A204.1 (cell line): ENCODE measurements around the gene SPAG8.
A peak's percentile ranks its signal among the peaks of the same experiment; 100 is the strongest.

ENCODE experiments used
- FAIRE-seq: peaks from 2 replicates; lab custom pipeline; 2012; peaks lifted over from hg19 to GRCh38; lab: Jason Lieb, UNC

SPAG8 gene

GRCh38 chr9:35839926-35840325 lies 27.9 kb upstream of the SPAG8 start:
- no peak for FAIRE-seq

GRCh38 chr9:35836595-35836994 lies 24.5 kb upstream of the SPAG8 start:
- no peak for FAIRE-seq

- no peak for FAIRE-seq
Measured at GRCh38 chr9:35835766-35836165, 23.7 kb upstream of the SPAG8 start.

GRCh38 chr9:35835216-35835632 lies 23.2 kb upstream of the SPAG8 start:
- no peak for FAIRE-seq

- no peak for FAIRE-seq
Measured at GRCh38 chr9:35834260-35835215, 22.5 kb upstream of the SPAG8 start.

- no peak for FAIRE-seq
Measured at GRCh38 chr9:35832814-35833213, 20.8 kb upstream of the SPAG8 start.

- no peak for FAIRE-seq
Measured at GRCh38 chr9:35831040-35831439, 19.0 kb upstream of the SPAG8 start.

GRCh38 chr9:35829764-35830096 lies 17.7 kb upstream of the SPAG8 start:
- no peak for FAIRE-seq

GRCh38 chr9:35829084-35829763 lies 17.2 kb upstream of the SPAG8 start, which contains the start of gene TMEM8B:
Gene TMEM8B, plus strand, starts transcription at chr9:35829228. Its CDS starts 220 bp downstream, at chr9:35829448.
- no peak for FAIRE-seq

GRCh38 chr9:35828716-35829083 lies 16.6 kb upstream of the SPAG8 start, which contains the start of gene FAM221B:
Gene FAM221B, minus strand, starts transcription at chr9:35828732. Its CDS starts 2,571 bp downstream, at chr9:35826161.
- no peak for FAIRE-seq

- FAIRE-seq: no peak
Measured at GRCh38 chr9:35827486-35827885, 15.4 kb upstream of the SPAG8 start.

- no peak for FAIRE-seq
Measured at GRCh38 chr9:35826071-35826701, 14.1 kb upstream of the SPAG8 start.

GRCh38 chr9:35822926-35823325 lies 10.9 kb upstream of the SPAG8 start:
- no peak for FAIRE-seq

- FAIRE-seq: no peak
Measured at GRCh38 chr9:35820076-35820475, 8.0 kb upstream of the SPAG8 start.

- no peak for FAIRE-seq
Measured at GRCh38 chr9:35818341-35818740, 6.3 kb upstream of the SPAG8 start.

- no peak for FAIRE-seq
Measured at GRCh38 chr9:35816708-35817107, 4.6 kb upstream of the SPAG8 start.

GRCh38 chr9:35814841-35815543 lies 2.9 kb upstream of the SPAG8 start, which contains the start of gene HINT2:
Gene HINT2, minus strand, starts transcription at chr9:35815042. Its CDS starts 63 bp downstream, at chr9:35814979.
- FAIRE-seq: peak; percentile 99

- FAIRE-seq: no peak
Measured at GRCh38 chr9:35814106-35814840, 2.2 kb upstream of the SPAG8 start.

GRCh38 chr9:35813434-35814105 lies 1.5 kb upstream of the SPAG8 start:
- FAIRE-seq: no peak

- no peak for FAIRE-seq
Measured at GRCh38 chr9:35811381-35812024, 559 bp downstream of the SPAG8 start.
